Fibroblast of mammary gland (primary cell): ENCODE results near the gene NHSL2.

Experiments used
- DNase-seq: peaks from one replicate; pipeline ENCODE4 v3.0.0-alpha.2; 2010; ENCODE audit warnings: low read depth
- H3K4me3 ChIP-seq: 2 replicates; pipeline ENCODE4 v1.5.1; 2011; ENCODE audit warnings: low read depth, mild to moderate bottlenecking, low read length, moderate library complexity; ENCODE audit not compliant: control insufficient read depth
- TF ChIP-seq, protein P1 (sequence below): conservative IDR thresholded peaks from 2 replicates; pipeline ENCODE4 v1.5.1; 2011; ENCODE audit warnings: low read depth, low read length, inconsistent platforms; ENCODE audit not compliant: control insufficient read depth, insufficient read depth

The NHSL2 gene

DNA sequence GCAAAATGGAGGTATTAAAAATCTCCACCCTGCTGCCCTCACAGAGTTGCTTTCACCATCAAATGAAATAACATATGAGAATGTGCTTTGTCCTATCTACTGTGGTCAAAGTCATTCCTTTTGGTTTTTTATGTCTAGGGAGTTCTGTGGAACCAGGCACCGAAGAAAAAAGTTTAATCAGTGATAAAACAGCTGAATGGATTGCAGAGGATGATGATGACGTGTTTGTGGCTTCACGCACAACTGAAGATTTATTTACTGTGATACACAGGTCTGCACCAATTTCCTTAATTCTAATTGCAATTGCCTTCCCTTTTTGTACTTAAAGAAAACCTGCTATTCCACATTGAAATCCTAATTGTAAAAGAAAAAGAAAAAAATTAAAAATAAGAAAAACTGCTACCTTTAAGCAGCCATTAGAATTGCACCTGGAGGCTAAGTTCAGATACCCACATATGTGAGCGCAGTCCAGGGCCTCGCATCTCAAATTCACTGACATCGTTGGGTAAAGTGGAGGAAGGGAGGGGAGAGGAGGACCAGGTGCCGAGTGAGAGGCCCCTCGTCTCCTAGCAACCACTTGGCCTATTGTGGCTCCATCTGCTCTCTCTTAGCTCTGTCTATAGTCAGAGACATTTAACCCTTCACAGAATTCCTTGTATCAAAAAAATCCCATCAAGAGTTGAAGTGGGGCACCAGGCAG, 231.6 kb downstream of the NHSL2 start:
- H3K4me3 ChIP-seq: no peak overlapping the region
- TF ChIP-seq, protein P1, sequence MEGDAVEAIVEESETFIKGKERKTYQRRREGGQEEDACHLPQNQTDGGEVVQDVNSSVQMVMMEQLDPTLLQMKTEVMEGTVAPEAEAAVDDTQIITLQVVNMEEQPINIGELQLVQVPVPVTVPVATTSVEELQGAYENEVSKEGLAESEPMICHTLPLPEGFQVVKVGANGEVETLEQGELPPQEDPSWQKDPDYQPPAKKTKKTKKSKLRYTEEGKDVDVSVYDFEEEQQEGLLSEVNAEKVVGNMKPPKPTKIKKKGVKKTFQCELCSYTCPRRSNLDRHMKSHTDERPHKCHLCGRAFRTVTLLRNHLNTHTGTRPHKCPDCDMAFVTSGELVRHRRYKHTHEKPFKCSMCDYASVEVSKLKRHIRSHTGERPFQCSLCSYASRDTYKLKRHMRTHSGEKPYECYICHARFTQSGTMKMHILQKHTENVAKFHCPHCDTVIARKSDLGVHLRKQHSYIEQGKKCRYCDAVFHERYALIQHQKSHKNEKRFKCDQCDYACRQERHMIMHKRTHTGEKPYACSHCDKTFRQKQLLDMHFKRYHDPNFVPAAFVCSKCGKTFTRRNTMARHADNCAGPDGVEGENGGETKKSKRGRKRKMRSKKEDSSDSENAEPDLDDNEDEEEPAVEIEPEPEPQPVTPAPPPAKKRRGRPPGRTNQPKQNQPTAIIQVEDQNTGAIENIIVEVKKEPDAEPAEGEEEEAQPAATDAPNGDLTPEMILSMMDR: no peak
- DNase-seq: no peak

DNA sequence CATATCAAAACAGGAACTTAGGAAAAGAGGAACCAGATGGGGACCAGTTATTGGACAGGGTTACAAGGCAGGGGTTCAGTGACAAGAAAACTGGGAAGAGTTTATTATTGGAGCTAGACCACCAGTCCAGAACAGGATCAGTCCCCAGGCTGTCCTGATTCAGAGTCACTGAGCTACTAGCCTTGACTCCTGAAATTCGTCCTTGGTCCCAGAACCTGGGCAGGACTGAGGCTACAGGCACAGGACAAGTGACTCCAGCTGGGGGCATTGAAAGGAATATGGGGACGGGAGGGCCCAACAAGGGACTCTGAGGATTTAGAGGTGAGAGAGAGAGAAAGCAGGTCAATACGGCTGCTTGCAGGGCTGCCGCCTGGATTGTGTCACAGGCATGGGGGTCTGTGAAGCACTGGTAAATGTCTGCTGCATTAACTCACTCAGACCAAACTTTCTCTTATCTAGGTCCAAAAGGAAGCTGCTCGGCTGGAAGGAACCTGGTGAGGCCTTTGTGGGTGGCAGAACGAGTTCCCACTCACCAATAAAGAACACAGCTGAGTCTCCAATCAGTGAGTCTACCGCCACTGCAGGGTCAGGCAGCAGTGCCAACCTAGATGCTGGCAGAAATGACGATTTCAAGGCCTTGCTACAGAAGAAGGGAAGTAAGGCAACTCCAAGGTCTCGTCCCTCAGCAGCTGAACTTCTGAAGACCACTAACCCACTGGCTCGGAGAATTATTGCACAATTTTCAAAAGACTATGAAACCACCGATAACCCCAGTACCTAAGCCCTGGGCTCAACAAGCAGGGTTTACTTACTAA, 232.4 kb downstream of the NHSL2 start:
- DNase-seq: no peak
- TF ChIP-seq, protein P1: no peak
- no peak overlapping the region for H3K4me3 ChIP-seq

DNA sequence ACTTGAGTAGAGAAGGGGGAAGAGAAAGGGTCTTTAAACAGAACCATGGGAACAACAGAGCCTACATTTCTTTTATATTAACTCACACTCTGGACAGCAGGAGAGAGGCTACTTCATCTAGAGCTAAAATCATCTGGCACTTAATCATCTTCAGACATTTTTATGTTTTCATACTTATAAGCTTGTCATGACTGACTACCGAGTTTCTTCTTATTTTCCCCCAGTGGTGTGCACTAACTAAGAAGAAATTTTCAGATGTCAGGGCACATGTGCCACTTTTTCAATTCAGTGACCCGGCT, 232.9 kb downstream of the NHSL2 start:
- DNase-seq: no peak
- H3K4me3 ChIP-seq: no peak overlapping the region
- TF ChIP-seq, protein P1: no peak

DNA sequence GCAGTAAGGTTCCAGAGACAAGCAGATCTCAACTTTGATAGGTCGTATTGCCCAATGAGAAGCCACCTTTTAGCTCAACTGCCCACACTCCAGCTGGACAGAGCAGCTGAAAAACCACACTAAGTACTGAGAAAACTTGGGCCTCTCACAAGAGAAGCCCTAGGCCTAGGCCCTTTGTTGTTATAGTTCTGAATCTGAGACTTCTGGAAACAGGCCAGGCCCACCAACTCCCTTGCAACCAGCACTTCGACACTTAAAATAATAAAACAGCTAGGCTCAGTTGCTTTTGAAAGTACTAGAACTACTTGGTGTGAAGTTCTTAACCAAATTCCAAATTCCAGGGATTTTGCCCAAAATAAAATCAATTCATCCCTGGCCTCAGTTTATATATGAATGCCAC, 234.5 kb downstream of the NHSL2 start:
- H3K4me3 ChIP-seq: no peak overlapping the region
- TF ChIP-seq, protein P1: no peak
- DNase-seq: no peak

DNA sequence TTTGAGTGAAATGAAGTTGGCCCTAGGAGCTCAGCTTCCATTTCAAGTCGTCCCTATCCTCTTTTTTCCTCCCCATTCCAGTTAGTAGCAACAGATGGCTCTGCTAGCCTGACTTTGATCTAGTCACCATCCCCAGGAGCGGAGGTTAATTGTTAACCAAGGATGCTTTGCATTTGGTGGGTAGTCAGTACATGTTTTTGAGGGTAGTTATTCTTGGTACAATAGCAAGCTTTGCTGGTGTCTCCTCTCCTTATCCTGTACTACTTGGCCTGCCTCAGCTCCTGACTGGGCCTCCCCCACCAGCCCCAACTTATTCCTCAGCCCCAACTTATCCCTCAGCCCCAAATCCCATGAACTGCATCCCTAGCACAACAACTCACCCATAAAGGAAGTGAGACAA, 235.9 kb downstream of the NHSL2 start:
- no peak for DNase-seq
- H3K4me3 ChIP-seq: no peak overlapping the region
- TF ChIP-seq, protein P1: no peak

DNA sequence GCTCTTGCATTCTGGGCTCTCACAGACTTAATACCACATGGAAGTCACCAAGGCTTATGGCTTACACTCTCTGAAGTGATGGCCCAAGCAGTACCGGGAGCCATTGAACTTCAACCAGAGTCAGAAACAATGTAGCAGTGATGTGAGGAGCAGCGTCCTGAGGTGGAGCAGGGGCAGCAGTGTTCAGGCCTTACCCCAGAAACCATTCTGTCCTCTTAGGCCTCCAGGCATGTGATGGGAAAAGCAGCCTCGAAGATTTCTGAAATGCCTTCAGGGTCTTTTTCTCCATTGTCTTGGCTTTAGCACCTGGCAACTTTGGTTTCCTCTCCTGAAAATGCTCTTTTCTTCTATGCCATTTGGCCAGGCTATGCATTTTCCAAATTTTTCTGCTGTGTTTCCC, 248.1 kb downstream of the NHSL2 start:
- H3K4me3 ChIP-seq: no peak overlapping the region
- DNase-seq: no peak
- TF ChIP-seq, protein P1: no peak

DNA sequence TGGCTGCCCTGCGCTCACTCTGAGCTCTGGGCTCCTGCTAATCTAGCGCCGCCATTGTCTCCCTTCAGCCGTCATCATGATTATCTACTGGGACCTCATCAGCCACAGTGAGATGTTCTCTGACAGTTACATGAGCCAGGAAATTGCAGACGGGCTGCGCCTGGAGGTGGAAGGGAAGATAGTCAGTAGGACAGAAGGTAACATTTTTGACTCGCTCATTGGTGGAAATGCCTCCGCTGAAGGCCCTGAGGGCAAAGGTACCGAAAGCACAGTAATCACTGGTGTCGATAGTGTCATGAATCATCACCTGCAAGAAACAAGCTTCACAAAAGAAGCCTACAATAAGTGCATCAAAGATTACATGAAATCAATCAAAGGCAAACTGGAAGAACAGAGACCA, 249.1 kb downstream of the NHSL2 start:
- TF ChIP-seq, protein P1: no peak
- no peak for DNase-seq

More for the DNA sequence above, 249.1 kb downstream of the NHSL2 start:
- no peak overlapping the region for H3K4me3 ChIP-seq
